HepG2 (cell line): ENCODE data around the gene C6orf136. TPM values are rescaled to one million over a fixed set of nuclear protein-coding genes. Genes with fewer than 3 reads are reported as not detected.

ENCODE experiments used
- HES4 ChIP-seq: sonication (generic); formaldehyde crosslinking; IDR thresholded peaks from 2 replicates; pipeline ENCODE4 v1.9.0; 2021; ENCODE audit warnings: mild to moderate bottlenecking, missing genetic modification reagents, borderline replicate concordance
- HOXA5 ChIP-seq: sonication (generic); formaldehyde crosslinking; IDR thresholded peaks from 2 replicates; pipeline ENCODE4 v1.4.0; 2020; ENCODE audit warnings: missing genetic modification reagents
- MAFF ChIP-seq: IDR thresholded peaks from 2 replicates; pipeline ENCODE4 v1.6.1; 2011; ENCODE audit warnings: low read depth, low read length, improper control_type of control experiment
- MED8 ChIP-seq: sonication (generic); formaldehyde crosslinking; IDR thresholded peaks from 2 replicates; pipeline ENCODE4 v1.8.1; 2023; ENCODE audit warnings: mild to moderate bottlenecking, missing genetic modification reagents; ENCODE audit not compliant: insufficient replicate concordance
- MIXL1 ChIP-seq: IDR thresholded peaks from 2 replicates; pipeline ENCODE4 v1.6.1; 2016
- NR2F6 ChIP-seq, 2 experiments: IDR thresholded peaks; 2 replicates each; pipeline ENCODE4 v1.6.1; 2016; ENCODE audit warnings: antibody characterized with exemption in 1 of 2, mild to moderate bottlenecking in 1 of 2
- SALL2 ChIP-seq: sonication (generic); formaldehyde crosslinking; IDR thresholded peaks from 2 replicates; pipeline ENCODE4 v1.8.1; 2023; ENCODE audit warnings: mild to moderate bottlenecking, missing genetic modification reagents, inconsistent platforms
- SMC3 ChIP-seq: IDR thresholded peaks from 2 replicates; pipeline ENCODE4 v1.6.1; 2011; ENCODE audit warnings: low read length, improper control_type of control experiment
- TMF1 ChIP-seq: sonication (generic); formaldehyde crosslinking; IDR thresholded peaks from 2 replicates; pipeline ENCODE4 v1.8.1; 2022; ENCODE audit warnings: low read depth, missing genetic modification reagents
- ZMYM2 ChIP-seq: sonication (generic); formaldehyde crosslinking; IDR thresholded peaks from 2 replicates; pipeline ENCODE4 v1.8.0; 2022; ENCODE audit warnings: mild to moderate bottlenecking, missing genetic modification reagents
- ZNF33B ChIP-seq: sonication (generic); formaldehyde crosslinking; IDR thresholded peaks from 2 replicates; pipeline ENCODE4 v1.5.1; 2020; ENCODE audit warnings: mild to moderate bottlenecking, missing genetic modification reagents
- ZNF343 ChIP-seq: sonication (generic); formaldehyde crosslinking; IDR thresholded peaks from 2 replicates; pipeline ENCODE4 v1.4.0; 2020; ENCODE audit warnings: mild to moderate bottlenecking, missing genetic modification reagents
- ZNF543 ChIP-seq: sonication (generic); formaldehyde crosslinking; IDR thresholded peaks from 2 replicates; pipeline ENCODE4 v1.4.0; 2020; ENCODE audit warnings: mild to moderate bottlenecking, missing genetic modification reagents
- ZNF569 ChIP-seq: sonication (generic); formaldehyde crosslinking; IDR thresholded peaks from 2 replicates; pipeline ENCODE4 v1.5.0; 2020; ENCODE audit warnings: mild to moderate bottlenecking, missing genetic modification reagents, moderate library complexity, borderline replicate concordance
- polyA plus RNA-seq, 8 experiments: library from polyadenylated mRNA; depleted of rRNA in 3 of 8; stranded (reverse) in 7 of 8; unstranded in 1 of 8; fragments of >200 nt; fragmentation: Illumina TruSeq in 4 of 8; extraction: Trizol in 4 of 8; gene quantifications; 2 replicates each; pipeline versions ENCODE4 v1.2.1 to v1.2.3, GENCODE V29; 2011 to 2016; ENCODE audit warnings: low read depth in 4 of 8, missing spikeins in 1 of 8, mixed read lengths in 1 of 8; ENCODE audit not compliant: insufficient read depth in 1 of 8
- total RNA-seq, 5 experiments: library from RNA; depleted of rRNA; stranded (reverse); fragments of >200 nt; fragmentation: Illumina TruSeq; extraction: Trizol; gene quantifications; 2 replicates each; pipeline ENCODE4 v1.2.3, GENCODE V29; 2016; ENCODE audit warnings: low read depth in 1 of 5
- TF ChIP-seq, protein P1 (sequence below): sonication (generic); formaldehyde crosslinking; conservative IDR thresholded peaks from 2 replicates; pipeline ENCODE4 v1.8.0; 2022; ENCODE audit warnings: mild to moderate bottlenecking, moderate library complexity, missing genetic modification reagents
- TF ChIP-seq, protein P2 (sequence below), 2 experiments: sonication (generic) in 1 of 2; formaldehyde crosslinking in 1 of 2; IDR thresholded peaks; 2 replicates each; pipeline versions ENCODE4 v1.4.0 to v1.6.1; 2016 to 2020; ENCODE audit warnings: borderline replicate concordance in 1 of 2, low read depth in 1 of 2, mild to moderate bottlenecking in 1 of 2, missing genetic modification reagents in 1 of 2
- TF ChIP-seq, protein P3 (sequence below): IDR thresholded peaks from 2 replicates; pipeline ENCODE4 v1.6.1; 2018; ENCODE audit warnings: missing genetic modification reagents, mild to moderate bottlenecking, missing compliant biosample characterization
- TF ChIP-seq, protein P4 (sequence below): sonication (generic); formaldehyde crosslinking; IDR thresholded peaks from 2 replicates; pipeline ENCODE4 v1.8.0; 2022; ENCODE audit warnings: mild to moderate bottlenecking, missing genetic modification reagents

Gene C6orf136
- total and polyA plus RNA-seq, 2 of the 13 experiments (the other 11 are each of a cell fraction or from before 2014, with no cell fraction given): 12.0 to 26.2 TPM

DNA sequence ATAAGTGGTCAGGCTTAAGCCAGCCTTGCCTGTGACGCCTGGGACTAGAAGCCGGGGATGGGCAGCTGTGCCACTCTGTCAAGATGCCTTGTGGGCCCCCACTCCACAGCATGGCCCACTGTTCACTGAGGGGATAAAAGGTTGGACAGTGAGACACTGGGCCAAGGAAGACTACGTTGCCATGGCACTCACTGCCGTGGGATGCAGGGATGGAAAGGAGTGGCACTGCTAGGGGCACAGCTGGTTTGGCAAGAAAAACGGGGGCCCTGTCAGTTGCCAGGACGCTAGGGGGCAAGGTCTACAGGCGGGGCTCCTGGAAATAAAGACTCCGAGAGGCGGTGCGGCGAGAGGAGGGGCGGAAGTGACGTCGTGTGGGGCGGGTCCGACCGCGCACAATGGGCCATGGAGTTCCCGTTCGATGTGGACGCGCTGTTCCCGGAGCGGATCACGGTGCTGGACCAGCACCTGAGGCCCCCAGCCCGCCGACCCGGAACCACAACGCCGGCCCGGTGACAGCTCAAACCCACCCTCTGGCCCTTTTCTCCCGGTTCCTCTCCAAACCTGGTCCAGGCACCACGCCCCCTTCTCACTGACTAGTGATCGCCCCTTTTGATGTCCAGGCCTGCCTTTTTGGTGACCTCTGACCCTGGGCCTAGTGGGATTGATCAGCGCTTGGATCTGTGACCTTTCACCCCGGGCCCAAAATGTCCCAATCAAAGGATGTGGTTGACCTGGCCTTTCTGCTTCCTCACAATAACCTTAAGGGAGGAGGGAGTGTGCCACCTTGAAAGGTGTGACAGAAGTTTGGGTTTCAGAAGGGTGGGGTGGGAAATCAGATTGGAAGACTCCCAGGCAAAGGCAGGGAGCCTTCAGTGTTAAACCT is 20.2 kb upstream of the C6orf136 start, which contains the start of gene ATAT1 (continued):
- TF ChIP-seq ZNF569 (CRISPR knock-in tag): no peak
- TF ChIP-seq, protein P1, sequence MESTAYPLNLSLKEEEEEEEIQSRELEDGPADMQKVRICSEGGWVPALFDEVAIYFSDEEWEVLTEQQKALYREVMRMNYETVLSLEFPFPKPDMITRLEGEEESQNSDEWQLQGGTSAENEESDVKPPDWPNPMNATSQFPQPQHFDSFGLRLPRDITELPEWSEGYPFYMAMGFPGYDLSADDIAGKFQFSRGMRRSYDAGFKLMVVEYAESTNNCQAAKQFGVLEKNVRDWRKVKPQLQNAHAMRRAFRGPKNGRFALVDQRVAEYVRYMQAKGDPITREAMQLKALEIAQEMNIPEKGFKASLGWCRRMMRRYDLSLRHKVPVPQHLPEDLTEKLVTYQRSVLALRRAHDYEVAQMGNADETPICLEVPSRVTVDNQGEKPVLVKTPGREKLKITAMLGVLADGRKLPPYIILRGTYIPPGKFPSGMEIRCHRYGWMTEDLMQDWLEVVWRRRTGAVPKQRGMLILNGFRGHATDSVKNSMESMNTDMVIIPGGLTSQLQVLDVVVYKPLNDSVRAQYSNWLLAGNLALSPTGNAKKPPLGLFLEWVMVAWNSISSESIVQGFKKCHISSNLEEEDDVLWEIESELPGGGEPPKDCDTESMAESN: peak; percentile 88
- TF ChIP-seq, protein P2, sequence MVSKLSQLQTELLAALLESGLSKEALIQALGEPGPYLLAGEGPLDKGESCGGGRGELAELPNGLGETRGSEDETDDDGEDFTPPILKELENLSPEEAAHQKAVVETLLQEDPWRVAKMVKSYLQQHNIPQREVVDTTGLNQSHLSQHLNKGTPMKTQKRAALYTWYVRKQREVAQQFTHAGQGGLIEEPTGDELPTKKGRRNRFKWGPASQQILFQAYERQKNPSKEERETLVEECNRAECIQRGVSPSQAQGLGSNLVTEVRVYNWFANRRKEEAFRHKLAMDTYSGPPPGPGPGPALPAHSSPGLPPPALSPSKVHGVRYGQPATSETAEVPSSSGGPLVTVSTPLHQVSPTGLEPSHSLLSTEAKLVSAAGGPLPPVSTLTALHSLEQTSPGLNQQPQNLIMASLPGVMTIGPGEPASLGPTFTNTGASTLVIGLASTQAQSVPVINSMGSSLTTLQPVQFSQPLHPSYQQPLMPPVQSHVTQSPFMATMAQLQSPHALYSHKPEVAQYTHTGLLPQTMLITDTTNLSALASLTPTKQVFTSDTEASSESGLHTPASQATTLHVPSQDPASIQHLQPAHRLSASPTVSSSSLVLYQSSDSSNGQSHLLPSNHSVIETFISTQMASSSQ (IDR thresholded peaks at IDR 0.05; ENCODE audit: low read depth): no peak
- TF ChIP-seq, protein P2 (CRISPR knock-in tag; IDR thresholded peaks at IDR 0.05; ENCODE audit: borderline replicate concordance): peak; percentile 91
- peak; percentile 97 for TF ChIP-seq SALL2 (CRISPR knock-in tag)
- TF ChIP-seq MAFF: no peak
- no peak for TF ChIP-seq TMF1 (CRISPR knock-in tag)
- peak; percentile 98 for TF ChIP-seq NR2F6 (IDR thresholded peaks at IDR 0.05)
- TF ChIP-seq NR2F6 (CRISPR knock-in tag; IDR thresholded peaks at IDR 0.05): peak; percentile 90
- TF ChIP-seq, protein P3, sequence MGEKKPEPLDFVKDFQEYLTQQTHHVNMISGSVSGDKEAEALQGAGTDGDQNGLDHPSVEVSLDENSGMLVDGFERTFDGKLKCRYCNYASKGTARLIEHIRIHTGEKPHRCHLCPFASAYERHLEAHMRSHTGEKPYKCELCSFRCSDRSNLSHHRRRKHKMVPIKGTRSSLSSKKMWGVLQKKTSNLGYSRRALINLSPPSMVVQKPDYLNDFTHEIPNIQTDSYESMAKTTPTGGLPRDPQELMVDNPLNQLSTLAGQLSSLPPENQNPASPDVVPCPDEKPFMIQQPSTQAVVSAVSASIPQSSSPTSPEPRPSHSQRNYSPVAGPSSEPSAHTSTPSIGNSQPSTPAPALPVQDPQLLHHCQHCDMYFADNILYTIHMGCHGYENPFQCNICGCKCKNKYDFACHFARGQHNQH (CRISPR knock-in tag): peak; percentile 79; the same call in 1 of the 2 replicates
- TF ChIP-seq MIXL1: no peak
- TF ChIP-seq ZNF33B (CRISPR knock-in tag): 0 out of 2 replicates have a peak, but pooled peaks have one; percentile 21
- TF ChIP-seq HOXA5: peak; percentile 85
- TF ChIP-seq MED8 (CRISPR knock-in tag): peak; percentile 10
- TF ChIP-seq, protein P4, sequence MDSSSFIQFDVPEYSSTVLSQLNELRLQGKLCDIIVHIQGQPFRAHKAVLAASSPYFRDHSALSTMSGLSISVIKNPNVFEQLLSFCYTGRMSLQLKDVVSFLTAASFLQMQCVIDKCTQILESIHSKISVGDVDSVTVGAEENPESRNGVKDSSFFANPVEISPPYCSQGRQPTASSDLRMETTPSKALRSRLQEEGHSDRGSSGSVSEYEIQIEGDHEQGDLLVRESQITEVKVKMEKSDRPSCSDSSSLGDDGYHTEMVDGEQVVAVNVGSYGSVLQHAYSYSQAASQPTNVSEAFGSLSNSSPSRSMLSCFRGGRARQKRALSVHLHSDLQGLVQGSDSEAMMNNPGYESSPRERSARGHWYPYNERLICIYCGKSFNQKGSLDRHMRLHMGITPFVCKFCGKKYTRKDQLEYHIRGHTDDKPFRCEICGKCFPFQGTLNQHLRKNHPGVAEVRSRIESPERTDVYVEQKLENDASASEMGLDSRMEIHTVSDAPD (CRISPR knock-in tag): no peak
- peak; percentile 67; the same call in 1 of the 2 replicates for TF ChIP-seq HES4
- TF ChIP-seq ZNF543: peak; percentile 90
- peak; percentile 24; the same call in 1 of the 2 replicates for TF ChIP-seq ZMYM2 (CRISPR knock-in tag)
- TF ChIP-seq ZNF343 (CRISPR knock-in tag): peak; percentile 84
- 0 out of 2 replicates have a peak, but pooled peaks have one; percentile 38 for TF ChIP-seq SMC3
